NT2/D1 (cell line): ENCODE data around the gene FKBP8.

Source experiments
- YY1 ChIP-seq: IDR thresholded peaks from 2 replicates; pipeline ENCODE4 v1.6.1; 2011; ENCODE audit not compliant: insufficient read length, insufficient read depth
- ZNF274 ChIP-seq: IDR thresholded peaks from 2 replicates; pipeline ENCODE4 v1.6.1; 2011; ENCODE audit warnings: mild to moderate bottlenecking, low read depth, low read length

DNA sequence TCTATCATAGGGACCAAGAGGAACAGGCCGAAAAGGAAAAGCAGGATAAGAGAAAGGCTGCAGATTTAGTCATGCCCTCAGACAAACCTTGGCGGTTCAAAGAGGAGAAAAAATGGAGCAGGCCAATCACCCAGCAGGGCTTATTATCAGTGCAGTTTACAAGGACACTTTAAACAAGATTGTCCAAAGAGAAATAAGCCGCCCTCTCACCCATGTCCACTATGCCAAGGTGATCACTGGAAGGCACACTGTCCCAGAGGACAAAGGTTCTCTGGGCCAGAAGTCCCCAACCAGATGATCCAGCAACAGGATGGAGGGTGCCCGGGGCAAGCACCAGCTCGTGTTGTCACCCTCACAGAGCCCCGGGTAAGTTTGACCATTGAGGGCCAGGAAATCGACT, 36.9 kb upstream of the FKBP8 start:
- TF ChIP-seq YY1: no peak
- no peak for TF ChIP-seq ZNF274
